Stimulated activated CD4-positive, alpha-beta T cell treated with anti-CD3 and anti-CD28 coated beads, Interleukin-1b, Interleukin-23, amount 100 ng/mL, for 48 hours (primary cell): ENCODE results near the gene ARMC9.
"Not testable (repeated sequence)": the region's sequence is repeated elsewhere in the genome, so short reads cannot be mapped to it uniquely, and the experiment has no call there.

Experiments
- DNase-seq: peaks from one replicate; pipeline ENCODE4 v3.0.0-alpha.2; 2020

Gene ARMC9

DNA sequence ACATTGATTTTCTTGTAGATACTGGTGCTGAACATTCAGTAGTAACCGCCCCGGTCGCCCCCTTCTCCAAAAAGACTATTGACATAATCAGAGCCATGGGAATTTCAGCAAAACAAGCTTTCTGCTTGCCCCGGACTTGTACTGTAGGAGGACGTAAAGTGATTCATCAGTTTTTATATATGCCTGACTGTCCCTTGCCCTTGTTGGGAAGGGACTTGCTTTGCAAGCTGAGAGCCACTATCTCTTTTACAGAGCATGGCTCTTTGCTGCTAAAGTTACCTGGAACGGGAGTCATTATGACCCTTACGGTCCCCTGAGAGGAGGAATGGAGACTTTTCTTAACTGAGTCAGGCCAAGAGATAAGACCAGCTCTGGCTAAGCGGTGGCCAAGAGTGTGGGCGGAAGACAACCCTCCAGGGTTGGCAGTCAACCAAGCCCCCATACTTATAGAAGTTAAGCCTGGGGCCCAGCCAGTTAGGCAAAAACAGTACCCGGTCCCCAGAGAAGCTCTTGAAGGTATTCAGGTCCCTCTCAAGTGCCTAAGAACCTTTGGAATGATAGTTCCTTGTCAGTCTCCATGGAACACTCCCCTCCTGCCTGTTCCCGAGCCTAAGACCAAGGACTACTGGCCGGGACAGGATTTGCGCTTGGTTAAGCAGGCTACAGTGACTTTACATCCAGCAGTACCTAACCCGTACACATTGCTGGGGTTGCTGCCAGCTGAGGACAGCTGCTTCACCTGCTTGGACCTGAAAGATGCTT is 205.2 kb downstream of the ARMC9 start:
- DNase-seq = not testable (repeated sequence)

DNA sequence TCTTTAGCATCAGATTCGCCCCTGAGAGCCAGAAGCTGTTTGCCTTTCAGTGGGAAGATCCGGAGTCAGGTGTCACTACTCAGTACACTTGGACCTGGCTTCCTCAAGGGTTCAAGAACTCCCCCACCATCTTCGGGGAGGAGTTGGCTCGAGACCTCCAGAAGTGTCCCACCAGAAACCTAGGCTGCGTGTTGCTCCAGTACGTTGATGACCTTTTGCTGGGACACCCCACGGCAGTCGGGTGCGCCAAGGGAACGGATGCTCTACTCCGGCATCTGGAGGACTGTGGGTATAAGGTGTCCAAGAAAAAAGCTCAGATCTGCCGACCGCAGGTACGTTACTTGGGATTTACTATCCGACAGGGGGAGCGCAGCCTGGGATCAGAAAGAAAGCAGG is 205.8 kb downstream of the ARMC9 start:
- DNase-seq = not testable (repeated sequence)

DNA sequence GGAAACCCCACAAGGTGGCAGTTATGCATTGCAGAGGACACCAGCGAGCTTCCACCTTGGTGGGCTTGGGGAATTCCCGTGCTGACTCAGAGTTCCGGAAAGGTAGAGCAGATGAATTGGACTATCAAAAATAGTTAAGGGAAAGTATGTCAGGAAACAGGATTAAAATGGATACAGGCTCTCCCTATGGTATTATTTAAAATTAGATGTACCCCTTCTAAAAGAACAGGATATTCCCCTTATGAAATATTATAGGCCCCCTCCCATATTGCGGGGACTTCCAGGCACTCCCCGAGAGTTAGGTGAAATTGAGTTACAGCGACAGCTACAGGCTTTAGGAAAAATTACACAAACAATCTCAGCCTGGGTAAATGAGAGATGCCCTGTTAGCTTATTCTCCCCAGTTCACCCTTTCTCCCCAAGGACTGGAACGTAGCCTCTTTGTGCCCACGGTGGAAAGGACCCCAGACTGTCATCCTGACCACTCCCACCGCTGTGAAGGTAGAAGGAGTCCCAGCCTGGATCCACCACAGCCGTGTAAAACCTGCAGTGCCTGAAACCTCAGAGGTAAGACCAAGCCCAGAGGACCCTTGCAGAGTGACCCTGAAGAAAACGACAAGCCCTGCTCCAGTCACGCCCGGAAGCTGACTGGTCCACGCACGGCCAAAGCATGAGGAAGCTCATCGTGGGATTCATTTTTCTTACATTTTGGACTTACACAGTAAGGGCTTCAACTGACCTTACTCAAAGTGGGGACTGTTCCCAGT is 207.4 kb downstream of the ARMC9 start:
- peak; percentile 17 for DNase-seq

DNA sequence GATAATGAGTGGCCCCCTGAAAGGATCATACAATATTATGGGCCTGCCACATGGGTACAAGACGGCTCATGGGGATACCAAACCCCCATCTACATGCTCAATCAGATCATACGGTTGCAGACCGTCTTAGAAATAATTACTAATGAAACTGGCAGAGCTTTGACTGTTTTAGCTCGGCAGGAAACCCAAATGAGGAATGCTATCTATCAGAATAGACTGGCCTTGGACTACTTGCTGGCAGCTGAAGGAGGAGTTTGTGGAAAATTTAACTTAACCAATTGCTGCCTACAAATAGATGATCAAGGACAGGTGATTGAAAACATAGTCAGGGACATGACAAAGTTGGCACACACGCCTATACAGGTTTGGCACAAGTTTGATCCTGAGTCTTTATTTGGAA is 209.3 kb downstream of the ARMC9 start:
- DNase-seq = not testable (repeated sequence)

DNA sequence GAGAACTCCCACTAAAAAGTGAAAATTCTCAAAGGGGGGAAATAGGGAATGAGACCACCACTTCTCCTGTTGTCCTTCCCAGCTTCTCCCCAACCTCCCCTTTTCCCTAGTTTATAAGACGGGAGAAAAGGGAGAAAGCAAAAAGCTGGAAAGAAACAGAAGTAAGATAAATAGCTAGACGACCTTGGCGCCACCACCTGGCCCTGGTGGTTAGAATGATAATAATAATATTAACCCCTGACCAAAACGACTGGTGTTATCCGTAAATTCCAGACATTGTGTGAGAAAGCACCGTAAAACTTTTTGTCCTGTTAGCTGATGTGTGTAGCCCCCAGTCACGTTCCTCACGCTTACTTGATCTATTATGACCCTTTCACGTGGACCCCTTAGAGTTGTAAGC is 209.9 kb downstream of the ARMC9 start:
- DNase-seq = not testable (repeated sequence)

DNA sequence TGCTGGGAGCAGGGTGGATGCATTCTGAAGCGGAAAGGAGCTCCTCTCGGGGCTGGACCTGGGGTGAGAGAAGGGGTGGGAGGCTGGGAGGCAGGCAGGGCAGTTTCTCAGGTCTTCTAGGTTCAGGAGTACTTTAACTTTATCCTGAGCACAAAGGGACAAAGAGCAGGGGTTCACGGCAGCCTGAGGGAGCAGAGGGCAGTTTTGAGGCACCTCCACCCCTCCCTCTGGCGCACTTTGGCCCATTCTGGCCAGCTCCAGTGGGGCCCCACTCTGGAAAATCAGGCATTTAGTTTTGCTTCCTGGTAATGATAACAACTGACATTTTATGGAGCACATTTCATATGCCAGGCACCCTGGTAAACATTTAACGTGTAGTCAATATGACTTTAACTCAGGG is 211.3 kb downstream of the ARMC9 start:
- no peak for DNase-seq

DNA sequence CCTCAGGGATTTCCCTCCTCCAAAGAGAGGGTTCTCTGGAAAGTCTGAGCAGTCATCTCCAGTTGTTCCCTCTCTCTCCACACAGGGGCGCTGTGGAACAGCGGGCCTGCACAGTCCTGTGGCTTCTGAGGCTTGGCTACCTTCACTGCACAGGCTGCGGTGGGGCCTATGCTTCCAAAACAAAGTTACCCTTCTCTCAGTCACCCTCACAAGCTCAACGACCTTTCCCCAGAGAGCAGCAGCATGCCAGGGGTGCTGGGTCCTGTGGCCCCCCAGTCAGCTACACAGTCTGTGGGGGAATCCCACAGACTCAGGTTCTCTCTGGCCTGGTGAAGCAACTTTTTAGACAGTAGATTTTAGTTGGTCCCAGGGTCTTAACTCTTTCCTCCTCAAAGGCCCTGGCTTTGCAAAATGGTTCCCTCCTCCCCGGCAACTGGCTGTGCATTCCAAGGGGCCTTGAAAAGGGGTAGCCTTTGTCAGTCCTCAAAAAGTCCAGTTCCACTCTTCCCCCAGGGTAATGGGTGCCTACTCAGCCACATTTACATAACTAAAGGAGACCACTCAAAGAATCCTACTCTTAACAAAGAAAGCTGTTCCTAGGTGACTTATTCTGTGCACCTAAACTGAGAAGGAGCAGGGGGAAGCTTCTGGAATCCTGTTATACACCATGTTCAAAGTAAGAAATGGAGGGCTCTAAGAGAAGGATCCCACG is 212.0 kb downstream of the ARMC9 start:
- DNase-seq = no peak

DNA sequence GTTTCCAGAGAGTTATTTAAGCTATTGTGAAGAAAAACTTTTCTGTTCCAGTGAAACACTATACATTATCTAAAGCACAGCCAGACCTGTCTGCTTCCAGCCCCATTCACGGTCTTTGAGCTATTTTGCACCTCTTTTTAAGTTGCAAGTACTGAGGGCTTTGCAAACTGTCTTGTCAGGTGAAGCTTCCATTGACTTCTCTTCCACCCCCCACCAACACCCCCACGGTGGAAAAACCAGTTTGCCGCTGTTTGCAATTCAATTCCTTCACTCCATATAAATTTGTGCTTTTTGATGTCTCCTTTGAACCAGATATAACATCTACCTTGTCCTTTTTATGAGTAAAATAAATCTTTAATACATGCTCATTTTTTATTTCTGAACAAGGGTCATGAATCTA is 212.8 kb downstream of the ARMC9 start:
- no peak for DNase-seq

DNA sequence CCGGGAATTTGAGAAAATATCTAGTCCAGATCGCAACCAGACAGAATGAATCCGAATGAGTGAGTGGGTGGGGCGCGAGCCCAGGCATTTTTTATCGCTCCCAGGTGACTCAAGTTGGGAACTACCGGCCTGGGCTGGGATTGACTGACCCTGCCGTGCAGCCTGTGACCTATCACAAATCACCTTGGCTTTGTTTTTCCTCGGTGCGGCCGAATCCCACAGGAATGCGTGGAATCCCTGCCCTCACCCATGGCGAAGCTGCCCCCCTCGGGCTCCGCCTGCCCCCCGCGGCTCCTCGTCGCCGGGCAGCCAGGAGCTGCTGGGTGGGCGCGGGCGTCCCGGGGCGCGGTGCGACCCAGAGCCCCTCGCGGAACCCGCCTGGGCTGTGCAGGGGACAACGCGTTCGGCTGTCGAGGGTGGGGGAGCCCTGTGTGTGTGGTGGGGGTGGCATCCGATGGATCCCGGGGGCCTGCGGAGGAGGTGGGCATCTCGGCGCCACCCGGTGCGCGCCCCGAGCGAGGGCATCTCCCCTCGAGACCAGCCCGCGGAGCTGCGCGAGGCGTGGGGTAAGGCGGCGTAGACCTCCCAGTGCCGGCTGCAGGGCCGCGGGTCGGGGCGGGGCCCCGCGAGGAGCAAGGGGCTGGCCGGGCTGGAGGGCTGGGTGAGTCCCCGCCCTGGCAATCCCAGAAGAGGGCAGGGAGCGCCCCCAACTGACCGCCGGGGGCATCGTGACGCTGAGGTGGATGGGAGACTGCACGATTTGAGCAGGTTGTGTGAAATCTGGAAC is 213.6 kb downstream of the ARMC9 start:
- DNase-seq = peak; percentile 76

DNA sequence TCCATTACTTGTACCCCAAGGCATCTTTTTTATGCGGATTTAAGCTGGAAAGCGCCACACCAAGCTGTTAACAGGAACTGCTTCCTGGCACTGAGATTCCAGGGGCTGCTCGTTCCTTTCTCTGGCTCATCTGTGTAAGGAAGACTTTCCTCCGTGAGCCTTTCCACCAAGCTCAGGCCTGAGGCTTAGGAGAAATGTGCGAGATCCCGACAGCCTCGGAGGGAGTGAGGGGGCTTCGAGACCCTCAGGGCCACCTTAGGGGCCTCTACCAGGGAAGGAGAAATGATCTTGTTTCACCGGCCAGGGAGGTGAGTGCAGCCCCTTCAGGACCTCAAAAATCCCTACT is 214.2 kb downstream of the ARMC9 start:
- no peak for DNase-seq

DNA sequence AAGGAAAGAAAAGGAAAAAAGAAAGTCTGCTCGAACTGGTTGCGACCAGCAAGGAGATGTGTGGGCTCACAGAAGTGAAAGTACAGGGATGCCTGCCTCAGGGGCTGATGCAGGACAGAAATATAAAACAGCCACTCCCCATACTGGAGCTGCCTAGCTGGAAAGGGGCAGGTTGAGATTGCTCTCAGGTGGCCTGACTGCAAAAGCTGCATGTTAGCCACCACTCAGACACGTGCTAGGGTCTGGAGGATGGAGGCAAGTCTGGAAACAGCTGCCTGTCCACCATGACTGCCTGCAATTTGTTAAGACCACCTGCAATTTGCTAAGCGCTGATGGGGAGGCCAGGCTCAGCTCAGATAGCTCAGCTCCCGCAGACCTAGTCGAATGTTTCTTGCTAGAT is 215.0 kb downstream of the ARMC9 start:
- DNase-seq = no peak

DNA sequence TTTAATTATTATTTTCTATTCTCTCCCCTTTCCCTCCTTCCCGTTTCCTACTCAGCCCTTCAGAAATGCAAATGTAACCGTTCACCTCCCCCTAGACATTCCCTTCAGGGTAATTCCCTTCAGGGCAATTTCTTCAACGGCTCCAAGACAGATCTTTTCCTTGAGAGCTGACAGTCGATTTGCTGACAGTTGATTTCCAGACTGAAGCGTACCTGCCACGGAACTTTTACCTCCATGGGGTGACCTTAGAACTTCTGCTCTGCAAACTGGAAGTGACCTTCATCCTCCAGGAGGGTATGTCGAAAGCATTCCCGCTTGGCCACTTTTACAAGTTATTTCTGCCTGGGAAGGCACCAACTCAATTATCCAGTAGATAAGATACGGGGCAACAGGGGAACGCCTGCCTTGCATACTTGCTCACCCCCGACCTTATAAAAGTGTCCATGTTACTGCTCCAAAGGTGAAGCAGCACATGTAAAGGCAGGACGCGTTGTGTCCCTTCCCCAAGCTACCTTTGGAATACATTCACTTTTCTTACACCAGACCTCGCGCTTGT is 215.6 kb downstream of the ARMC9 start:
- DNase-seq = no peak

DNA sequence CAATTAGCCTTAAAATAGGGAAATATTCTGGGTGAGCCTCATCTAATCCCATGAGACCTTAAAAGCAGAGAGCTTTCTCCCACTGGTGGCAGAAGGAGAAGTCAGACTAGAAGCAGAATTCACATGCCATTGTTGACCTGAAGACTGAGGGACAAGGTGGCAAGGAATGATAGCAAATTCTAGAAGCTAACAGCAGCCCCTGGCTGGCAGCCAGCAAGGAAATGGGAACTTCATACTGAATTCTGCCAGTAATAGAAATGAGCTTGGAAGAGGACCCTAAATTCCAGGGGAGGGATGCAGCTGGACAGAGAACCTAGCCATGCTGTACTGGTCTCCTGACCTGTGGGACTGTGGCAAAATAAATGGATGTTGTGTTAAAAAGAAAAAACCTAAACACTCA is 216.6 kb downstream of the ARMC9 start:
- no peak for DNase-seq

DNA sequence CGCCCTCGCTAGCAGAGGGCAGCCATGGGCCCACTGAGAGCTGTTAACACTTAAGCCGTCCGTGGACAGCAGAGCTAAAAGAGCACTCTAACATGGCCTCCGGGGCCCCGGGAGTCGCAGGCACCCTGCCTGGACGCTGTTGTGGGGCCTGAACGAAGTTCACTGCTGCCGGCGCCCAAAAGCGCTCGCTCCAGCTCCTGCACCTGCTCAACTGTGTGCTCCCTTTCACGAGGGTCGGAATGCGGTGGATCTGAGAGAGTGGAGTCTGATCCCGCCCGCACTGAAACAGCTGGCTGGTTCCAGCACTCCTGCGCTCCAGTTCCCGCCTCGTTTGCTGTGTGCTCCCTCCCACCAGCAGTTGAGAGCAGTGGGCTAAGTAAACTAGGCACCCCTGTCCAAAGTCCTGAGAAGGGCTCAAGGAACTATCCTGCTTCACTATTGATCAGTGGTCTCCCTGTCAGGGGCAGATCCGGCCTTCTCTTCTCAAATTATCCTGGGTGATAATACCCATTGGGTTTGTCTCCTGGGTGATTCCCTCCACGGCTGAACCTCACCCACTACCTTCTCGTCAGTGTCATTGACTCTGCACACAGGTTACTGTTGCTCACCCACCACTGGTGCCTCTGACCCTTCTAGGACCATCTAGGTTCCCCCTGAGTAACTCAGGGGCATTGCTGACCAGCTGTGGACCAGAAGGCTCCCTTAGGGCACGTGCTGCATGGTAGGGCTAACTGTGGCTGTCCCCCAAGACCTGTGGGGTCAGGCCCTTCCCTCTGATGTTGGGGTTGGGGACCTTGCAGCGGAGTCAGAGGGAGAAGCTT is 220.6 kb downstream of the ARMC9 start:
- DNase-seq = no peak

DNA sequence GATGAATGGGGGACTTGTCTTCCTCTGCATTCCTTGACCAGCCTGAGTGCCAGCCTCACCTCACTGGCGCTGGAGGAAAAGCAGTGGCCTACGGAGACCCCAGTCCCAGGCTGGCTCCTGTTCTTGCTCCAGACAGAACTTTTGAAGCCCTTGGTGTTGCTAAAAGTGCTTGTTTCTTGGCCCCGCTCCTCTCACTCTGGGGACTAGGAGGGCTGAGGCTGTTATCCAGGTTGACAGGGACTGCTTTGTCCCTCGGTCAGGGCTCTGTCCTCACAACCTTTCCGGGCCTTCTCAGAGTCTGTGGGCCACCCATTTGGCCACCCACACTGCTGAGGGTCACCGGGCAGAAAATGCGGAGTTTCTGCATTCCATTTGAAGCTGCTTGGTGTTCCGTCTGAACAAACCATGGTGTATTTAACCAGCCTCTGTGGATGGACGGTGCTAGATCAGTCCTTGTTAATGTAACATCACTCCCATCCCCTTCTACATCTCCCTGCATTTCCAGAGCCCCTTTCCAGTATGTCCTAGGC is 222.7 kb downstream of the ARMC9 start:
- DNase-seq = no peak

DNA sequence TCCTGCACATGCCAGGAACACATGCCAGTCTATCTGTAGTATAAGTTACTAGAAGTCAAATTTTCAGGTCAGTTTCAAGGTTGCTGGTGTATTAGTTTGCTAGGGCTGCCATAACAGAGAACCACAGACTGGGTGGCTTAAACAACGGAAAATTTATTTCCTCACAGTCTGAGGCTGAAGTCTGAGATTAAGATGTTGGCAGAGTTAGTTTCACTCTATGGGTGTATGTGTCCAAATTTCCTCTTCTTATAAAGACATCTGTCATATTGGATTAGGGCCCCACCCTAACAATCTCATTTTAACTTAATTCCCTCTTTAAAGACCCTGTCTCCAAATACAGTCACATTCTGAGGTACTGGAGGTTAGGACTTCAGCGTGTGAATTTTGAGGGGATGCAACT is 223.6 kb downstream of the ARMC9 start:
- DNase-seq = no peak

DNA sequence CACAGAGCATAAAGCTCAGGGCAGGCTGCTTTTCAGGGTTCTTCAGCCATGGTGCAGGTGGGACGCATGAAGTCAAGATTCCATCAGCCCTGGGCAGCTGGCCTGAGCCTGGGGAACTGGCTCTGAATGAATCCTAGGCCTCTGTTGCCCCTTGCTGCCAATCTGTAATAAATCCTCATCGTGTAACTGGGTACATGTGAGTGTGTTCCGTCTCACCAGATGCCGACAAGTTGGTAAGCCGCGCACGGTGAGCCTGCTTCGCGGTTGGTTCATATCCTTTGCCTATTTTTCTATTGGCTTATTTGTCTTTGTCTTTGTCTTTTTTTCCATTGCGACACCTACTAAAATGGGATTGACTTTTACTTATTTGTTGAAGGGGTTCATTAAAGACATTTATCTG is 224.7 kb downstream of the ARMC9 start:
- DNase-seq = no peak
